ENCODE measurements around the gene INKA1. TPM values are rescaled to one million over a fixed set of nuclear protein-coding genes. Genes with fewer than 3 reads are reported as not detected.
A peak's percentile ranks its signal among the peaks of the same experiment; 100 is the strongest.
"Not testable (repeated sequence)": the region's sequence is repeated elsewhere in the genome, so short reads cannot be mapped to it uniquely, and the experiment has no call there.

Gene INKA1
- total RNA-seq, 1 experiment from 2014 or later = 5.2 TPM

- in situ Hi-C loops (cut with HindIII; ENCODE audit: low sequenced_read_pairs) = no loop called here
- DNase-seq (ENCODE audit: low spot score) = peak; percentile 79
Measured at GRCh38 chr3:49805367-49805782, 2.3 kb downstream of the INKA1 start.

- in situ Hi-C loops (cut with HindIII; ENCODE audit: low sequenced_read_pairs) = no loop called here
- no peak for DNase-seq (ENCODE audit: low spot score)
Measured at GRCh38 chr3:49805897-49806701, 3.0 kb downstream of the INKA1 start.

GRCh38 chr3:49806850-49807249 lies 3.8 kb downstream of the INKA1 start:
- in situ Hi-C loops (cut with HindIII; ENCODE audit: low sequenced_read_pairs) = no loop called here
- no peak for DNase-seq (ENCODE audit: low spot score)

DNA sequence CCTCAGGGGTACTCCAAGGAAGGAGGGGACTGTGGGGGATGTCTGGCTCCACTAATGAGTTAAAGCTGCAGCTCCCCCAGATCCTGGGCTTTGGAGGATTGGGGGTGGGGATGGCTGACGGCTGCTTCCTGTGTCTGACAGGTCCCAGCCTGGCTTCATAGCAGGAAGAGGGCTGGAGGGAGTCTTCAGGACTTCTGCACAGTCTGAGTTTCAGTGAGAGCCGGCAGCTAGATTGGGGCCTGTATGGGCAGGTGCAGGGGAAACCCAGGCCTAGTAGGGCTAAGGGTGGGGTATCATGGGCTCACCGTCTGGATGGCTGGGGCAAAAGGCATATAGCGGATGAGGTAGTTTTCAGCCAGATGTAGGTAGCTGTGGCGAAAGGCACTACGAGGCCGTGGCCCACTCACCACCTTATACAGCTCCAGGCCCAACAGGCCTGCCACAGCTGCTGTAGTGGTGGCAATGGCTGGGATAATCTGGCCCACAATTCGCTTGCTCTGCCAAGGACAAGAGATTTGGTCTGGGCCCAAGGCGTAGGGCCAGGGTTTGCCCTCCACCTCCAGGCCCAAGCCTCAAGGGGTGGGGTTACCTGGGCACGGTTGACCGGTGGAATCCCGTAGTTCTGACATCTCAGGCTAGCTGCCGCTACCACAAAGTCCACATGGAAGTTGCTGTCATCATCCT lies 4.5 kb downstream of the INKA1 start:
- DNase-seq (ENCODE audit: low spot score) = no peak
- in situ Hi-C loops (cut with HindIII; ENCODE audit: low sequenced_read_pairs) = no loop called here

- in situ Hi-C loops (cut with HindIII; ENCODE audit: low sequenced_read_pairs) = no loop called here
- no peak for DNase-seq (ENCODE audit: low spot score)
Measured at GRCh38 chr3:49812916-49813496, 9.9 kb downstream of the INKA1 start.

DNA sequence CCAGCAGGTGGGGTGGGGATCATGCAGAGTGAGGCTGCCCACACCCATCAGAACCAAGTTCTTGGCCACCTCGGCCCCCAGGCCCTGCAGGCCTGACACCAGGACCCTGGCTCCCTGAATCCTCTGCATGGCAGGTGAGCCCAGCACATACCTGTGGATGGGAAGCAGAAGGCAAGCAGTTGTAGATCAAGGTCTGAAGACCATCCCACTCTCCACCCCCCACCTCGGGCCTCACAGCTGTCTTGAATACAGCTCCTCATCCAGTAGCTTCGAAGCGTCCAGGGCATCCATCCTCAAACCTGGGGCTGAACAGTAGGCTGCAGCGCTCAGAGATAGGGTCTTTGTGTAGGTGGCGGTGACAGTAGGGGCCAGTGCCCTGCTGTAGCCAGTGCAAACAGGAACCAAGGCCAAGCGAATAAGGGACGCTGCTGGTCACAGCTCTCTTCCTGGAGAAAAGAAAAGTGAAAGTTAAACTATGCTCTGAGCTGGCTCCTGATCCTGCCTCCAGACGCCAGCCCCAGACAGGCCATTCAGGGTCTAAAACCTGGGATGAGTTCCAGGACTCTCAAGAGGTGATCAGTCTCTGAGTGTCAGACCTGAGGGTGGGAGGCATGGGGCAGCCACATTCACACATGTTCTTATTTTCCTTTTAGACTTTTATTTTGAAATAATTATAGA lies 10.6 kb downstream of the INKA1 start, which contains the start of gene UBA7:
Gene UBA7 (minus strand): TSS at position 457 of the 678 bp plus-strand sequence. CDS start 166 bp downstream, at position 291.
- in situ Hi-C loops (cut with HindIII; ENCODE audit: low sequenced_read_pairs) = no loop called here
- peak; percentile 7 for DNase-seq (ENCODE audit: low spot score)

DNA sequence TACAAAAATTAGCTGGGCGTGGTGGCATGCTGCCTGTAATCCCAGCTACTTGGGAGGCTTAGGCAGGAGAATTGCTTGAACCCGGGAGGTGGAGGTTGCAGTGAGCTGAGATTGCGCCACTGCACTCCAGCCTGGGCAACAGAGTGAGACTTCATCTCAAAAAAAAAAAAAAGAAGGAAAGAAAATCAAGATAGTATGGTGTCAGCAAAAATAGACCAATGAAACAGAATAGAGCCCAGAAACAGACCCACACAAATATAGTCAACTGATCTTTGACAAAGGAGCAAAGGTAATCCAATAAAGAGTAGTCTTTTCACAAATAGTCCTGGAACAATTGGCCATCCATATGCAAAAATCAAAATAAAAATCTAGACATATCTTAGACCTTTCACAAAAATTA lies 20.1 kb downstream of the INKA1 start:
- in situ Hi-C loops (cut with HindIII; ENCODE audit: low sequenced_read_pairs); DNase-seq (ENCODE audit: low spot score): not testable (repeated sequence)

GRCh38 chr3:49826016-49826415 lies 23.0 kb downstream of the INKA1 start:
- DNase-seq (ENCODE audit: low spot score) = no peak
- in situ Hi-C loops (cut with HindIII; ENCODE audit: low sequenced_read_pairs) = no loop called here

- in situ Hi-C loops (cut with HindIII; ENCODE audit: low sequenced_read_pairs) = no loop called here
- no peak for DNase-seq (ENCODE audit: low spot score)
Measured at GRCh38 chr3:49831341-49831740, 28.3 kb downstream of the INKA1 start.

DNA sequence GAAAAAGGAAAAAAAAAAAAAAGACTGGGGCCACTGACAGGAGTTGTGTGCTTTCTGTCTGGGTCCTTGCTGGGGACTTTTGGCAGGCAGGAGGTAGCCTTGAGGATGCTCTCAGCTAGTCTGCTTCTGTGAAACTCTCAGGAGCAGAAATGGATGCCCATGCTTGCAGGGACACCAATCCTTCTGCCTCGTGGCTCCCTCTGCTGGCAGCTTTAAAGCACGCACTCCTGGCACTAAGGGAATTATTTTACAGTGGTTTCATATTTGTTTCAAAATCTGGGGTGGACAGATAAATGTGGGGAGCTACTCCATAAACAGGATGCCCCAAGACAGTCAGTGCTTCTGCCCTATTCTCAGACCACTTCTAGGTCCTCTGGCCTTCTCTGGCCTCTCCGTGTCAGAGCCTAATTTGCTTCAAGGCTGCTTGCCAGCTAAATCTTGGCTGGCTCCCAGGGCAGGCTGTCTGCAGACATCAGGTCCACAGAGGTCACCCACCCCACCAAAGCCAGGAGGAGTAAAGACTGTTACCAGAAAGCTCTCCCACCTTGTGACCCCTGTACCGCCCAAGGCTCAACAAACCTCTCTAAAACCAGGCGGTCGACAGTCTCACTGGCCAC lies 36.2 kb downstream of the INKA1 start:
- in situ Hi-C loops (cut with HindIII; ENCODE audit: low sequenced_read_pairs) = no loop called here

GRCh38 chr3:49840388-49840787 lies 37.3 kb downstream of the INKA1 start:
- DNase-seq (ENCODE audit: low spot score) = no peak
- in situ Hi-C loops (cut with HindIII; ENCODE audit: low sequenced_read_pairs) = no loop called here

More for the DNA sequence above, 36.2 kb downstream of the INKA1 start:
- DNase-seq (ENCODE audit: low spot score) = peak; percentile 87

- DNase-seq (ENCODE audit: low spot score) = peak; percentile 14
- in situ Hi-C loops (cut with HindIII; ENCODE audit: low sequenced_read_pairs) = no loop called here
Measured at GRCh38 chr3:49841126-49841696, 38.1 kb downstream of the INKA1 start.

- in situ Hi-C loops (cut with HindIII; ENCODE audit: low sequenced_read_pairs) = no loop called here
- no peak for DNase-seq (ENCODE audit: low spot score)
Measured at GRCh38 chr3:49841806-49842205, 38.7 kb downstream of the INKA1 start.

- no peak for DNase-seq (ENCODE audit: low spot score)
- in situ Hi-C loops (cut with HindIII; ENCODE audit: low sequenced_read_pairs) = no loop called here
Measured at GRCh38 chr3:49842843-49843517, 39.9 kb downstream of the INKA1 start.

- in situ Hi-C loops (cut with HindIII; ENCODE audit: low sequenced_read_pairs) = no loop called here
- no peak for DNase-seq (ENCODE audit: low spot score)
Measured at GRCh38 chr3:49844464-49845183, 41.6 kb downstream of the INKA1 start.

GRCh38 chr3:49845694-49846093 lies 42.6 kb downstream of the INKA1 start:
- DNase-seq (ENCODE audit: low spot score) = no peak
- in situ Hi-C loops (cut with HindIII; ENCODE audit: low sequenced_read_pairs) = no loop called here

All from G401 (cell line).